Superior temporal gyrus (tissue), 1 donor: ENCODE measurements around the gene ANKRD13D.

Experiments
- DNase-seq: peaks from one replicate; pipeline ENCODE4 v3.0.0-alpha.2; 2016; ENCODE audit errors: extremely low spot score

Gene ANKRD13D

DNA sequence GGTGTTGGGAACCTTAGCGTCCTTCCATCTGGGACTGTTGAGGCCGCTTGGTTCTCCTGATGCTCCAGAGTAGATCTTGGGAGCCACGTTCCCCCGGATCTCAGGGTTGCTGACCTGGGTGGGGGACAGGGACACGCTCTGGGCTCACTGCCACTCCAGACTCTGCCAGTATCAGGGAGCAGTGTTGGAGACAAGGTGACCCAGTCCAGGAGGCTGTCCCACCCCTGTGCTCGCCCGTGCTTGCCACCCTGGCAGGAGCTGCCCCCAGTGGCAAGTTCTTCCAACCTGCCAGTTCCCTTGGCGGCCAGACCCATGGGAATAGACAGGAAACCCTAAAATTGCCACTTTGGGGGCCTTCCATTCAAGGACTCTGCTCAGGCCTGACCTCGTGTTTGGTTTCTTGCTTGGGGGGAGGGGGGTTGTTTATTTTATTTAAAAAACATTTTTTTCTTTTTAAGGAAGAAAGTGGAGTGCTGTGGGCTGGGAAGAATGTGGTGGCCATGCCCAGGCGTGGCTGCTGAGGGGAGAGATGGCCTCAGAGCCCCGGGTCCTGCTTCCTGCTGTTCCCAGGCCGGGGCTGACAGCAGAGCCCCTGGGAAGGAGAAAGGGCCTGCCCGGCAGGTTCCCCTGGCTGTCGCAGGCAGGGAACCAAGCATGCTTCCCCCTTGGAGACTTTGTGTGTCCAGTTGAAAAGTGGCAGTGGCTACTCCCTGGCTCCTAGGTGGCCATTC lies 15.7 kb upstream of the ANKRD13D start:
- no peak for DNase-seq

- DNase-seq = no peak
These were observed 14.1 kb upstream of the ANKRD13D start for GRCh38 chr11:67274768-67275605.

DNA sequence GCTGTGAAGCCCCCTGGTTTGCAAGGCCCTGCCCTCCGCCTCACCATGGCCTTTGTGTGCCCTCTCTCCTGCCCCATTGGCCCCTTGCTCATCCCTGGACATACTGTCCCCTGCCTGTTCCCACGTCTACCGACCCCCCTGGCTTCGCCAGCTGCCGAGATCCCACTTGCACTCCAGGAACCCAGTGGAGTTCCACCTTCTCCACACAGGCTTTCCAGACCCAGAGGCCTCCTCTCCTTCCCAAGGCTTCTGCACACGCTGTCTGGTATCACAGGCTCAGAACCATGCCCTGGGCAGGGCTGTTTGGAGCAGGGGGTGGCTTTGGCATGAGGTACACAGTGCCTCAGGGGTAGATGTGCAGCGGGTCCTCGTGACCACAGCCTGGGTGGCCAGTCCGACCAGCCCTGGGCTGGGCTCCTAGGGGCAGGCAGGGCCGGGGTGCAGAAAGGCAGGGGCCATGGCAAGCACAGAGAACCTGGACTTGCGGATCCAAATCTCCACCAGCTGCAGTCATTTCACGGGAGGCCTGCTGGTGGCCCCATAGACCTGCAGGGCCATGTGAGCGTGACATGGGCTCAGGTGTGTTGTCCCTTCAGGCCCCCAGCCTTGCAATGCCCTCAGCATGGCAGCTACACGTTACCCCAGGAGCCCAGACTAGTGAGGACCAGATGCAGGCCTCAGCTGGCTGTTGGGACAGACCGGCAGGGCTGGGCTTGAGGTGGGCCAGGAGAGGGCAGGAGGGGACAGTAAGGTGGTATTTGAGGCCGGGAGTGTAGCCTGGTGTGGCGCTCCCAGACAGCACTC lies 13.3 kb upstream of the ANKRD13D start:
- DNase-seq = no peak

- DNase-seq = no peak
These were observed 12.3 kb upstream of the ANKRD13D start for GRCh38 chr11:67276781-67277230.

- DNase-seq = no peak
These were observed 11.7 kb upstream of the ANKRD13D start for GRCh38 chr11:67277231-67277961.

DNA sequence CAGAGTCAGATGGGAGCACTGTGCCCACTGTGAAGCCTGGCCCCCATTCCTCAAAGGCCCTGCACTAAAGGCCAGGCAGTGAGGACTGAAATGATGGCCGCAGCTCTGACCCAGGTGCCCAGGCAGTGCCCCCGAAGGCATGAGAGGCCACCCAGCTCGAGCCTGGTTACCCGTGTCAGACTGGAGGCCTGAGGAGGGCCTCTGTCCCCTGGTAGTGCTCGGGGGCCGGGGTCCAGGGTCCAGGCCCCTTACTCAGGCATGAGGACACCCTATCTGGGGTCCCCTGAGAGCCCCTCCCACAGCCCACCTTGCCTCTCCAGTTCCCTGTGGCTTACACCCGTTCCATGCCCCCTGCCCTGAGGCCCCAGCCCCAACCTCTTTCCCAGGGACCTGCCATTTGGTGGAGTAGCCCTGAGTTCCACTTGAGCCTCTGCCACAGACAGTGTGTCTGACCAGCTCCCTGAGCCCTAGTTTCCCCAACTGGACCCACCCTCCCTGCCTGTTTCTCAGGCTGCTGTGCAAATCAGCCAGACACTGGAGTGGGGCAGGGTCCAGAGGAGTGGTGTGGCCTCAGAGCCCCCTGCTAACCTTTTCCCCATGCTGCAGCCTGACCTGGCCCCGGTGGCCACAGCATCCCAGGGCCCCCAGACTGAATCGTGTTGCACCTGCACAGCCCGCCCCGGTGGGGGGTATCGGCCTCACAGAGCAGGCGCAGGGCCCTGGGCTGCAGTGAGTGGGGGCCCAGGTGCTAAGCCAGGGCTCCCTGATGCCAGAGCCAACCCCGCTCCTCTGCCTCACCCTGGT lies 10.8 kb upstream of the ANKRD13D start:
- DNase-seq = no peak

DNA sequence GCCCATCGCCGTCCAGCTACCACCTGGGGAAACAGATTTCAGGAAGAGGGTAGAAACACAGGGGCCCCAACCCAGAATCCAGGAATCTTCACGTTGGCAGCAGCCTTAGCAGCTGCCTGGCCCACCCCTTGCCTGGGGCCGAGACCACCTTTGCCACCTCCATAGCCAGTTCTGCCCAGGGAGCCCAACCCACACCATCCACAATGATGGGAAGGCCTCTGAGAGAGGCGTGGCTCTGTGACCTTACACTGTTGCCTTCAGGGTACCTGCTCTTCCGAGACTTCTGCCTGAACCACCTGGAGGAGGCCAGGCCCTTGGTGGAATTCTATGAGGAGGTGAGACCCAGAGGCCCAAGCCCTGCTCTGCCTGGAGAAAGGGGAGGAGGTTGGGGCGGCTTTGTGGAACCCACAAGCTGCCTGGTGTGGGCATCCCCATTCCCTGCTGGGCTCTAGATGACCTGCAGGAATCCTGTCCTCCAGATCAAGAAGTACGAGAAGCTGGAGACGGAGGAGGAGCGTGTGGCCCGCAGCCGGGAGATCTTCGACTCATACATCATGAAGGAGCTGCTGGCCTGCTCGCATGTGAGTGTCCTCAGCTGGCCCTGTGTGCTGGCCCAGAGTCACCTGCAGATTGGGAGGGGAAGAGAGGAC lies 10.0 kb upstream of the ANKRD13D start:
- no peak for DNase-seq

GRCh38 chr11:67279589-67280340 lies 9.3 kb upstream of the ANKRD13D start:
- no peak for DNase-seq

DNA sequence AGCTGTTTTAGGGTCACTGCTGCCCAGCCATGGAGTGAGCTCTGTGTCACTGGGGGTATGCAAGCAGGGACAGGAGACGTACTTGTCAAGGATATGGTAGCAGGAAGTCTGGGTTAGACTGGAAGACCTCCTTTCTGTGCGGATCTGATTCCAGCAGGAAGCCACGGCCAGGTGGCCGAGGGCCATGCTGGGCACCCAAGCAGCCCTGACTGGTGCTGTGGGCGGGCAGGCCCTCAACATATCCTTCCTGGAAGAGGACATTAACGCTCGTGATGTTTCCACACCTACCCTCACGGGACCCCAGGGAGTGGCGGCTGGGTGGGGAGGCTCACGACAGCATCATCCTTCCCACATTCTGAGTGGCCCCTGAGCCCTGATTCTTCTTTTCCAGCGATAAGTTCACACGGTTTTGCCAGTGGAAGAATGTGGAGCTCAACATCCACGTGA lies 8.7 kb upstream of the ANKRD13D start:
- no peak for DNase-seq

DNA sequence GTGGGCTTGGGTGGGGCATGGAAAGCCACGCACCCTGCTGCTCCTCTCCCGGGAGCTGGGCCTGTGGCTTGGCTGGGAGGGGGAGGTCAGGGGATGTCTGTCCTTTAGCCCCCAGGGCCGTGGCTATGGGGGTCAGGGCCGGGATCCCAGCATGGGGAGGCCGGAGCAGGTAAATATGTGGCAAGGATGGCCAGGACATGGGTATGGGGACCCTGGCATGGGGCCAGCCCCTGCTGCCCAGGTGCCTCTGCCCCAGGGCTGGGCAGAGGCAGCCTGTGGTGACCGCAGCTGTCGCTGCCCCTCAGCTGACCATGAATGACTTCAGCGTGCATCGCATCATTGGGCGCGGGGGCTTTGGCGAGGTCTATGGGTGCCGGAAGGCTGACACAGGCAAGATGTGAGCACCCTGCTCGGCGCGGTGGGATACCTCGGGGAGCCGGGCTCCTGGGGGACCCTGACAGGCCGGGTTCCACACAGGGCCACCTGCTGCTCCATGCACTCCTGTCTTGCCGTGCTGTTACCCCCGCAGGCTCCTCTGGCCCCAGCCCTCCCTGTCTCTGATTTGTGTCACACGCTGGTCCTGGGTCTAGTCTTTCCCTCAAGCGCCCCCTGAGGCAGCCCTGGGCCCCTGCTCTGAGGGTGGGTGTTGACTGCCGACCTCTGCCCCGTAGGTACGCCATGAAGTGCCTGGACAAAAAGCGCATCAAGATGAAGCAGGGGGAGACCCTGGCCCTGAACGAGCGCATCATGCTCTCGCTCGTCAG lies 8.1 kb upstream of the ANKRD13D start:
- DNase-seq = no peak

GRCh38 chr11:67281552-67282150 lies 7.5 kb upstream of the ANKRD13D start:
- no peak for DNase-seq

- no peak for DNase-seq
These were observed 6.8 kb upstream of the ANKRD13D start for GRCh38 chr11:67282155-67282875.

- DNase-seq = no peak
These were observed 6.2 kb upstream of the ANKRD13D start for GRCh38 chr11:67282876-67283371.

- no peak for DNase-seq
These were observed 5.6 kb upstream of the ANKRD13D start for GRCh38 chr11:67283481-67283963.

GRCh38 chr11:67284811-67285540 lies 4.1 kb upstream of the ANKRD13D start:
- no peak for DNase-seq
